Measurements from ENCODE around the gene TSC22D2.

DNA sequence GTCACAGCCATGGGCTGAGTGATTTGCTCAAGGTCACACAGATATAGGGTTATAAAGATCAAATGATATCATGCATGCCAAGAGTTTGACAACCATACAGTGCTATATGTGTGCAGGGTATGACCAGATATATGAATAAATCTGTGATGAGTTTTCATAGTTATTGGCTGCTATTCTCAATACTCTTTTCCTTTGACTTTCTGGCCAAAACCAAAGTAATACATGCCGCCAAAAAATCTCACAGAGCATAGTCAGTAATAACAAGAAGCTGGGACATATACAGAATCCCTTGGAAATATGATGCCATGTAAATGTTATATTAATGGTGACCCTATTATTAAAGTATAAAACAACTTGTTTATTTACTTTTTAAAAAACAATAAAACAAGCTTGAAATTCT is 11.6 kb upstream of the TSC22D2 start:
- TF ChIP-seq POLR2AphosphoS5 (IDR thresholded peaks at IDR 0.05) (no peak), EP300 (IDR thresholded peaks at IDR 0.05) (no peak)
- TF ChIP-seq, protein P1, sequence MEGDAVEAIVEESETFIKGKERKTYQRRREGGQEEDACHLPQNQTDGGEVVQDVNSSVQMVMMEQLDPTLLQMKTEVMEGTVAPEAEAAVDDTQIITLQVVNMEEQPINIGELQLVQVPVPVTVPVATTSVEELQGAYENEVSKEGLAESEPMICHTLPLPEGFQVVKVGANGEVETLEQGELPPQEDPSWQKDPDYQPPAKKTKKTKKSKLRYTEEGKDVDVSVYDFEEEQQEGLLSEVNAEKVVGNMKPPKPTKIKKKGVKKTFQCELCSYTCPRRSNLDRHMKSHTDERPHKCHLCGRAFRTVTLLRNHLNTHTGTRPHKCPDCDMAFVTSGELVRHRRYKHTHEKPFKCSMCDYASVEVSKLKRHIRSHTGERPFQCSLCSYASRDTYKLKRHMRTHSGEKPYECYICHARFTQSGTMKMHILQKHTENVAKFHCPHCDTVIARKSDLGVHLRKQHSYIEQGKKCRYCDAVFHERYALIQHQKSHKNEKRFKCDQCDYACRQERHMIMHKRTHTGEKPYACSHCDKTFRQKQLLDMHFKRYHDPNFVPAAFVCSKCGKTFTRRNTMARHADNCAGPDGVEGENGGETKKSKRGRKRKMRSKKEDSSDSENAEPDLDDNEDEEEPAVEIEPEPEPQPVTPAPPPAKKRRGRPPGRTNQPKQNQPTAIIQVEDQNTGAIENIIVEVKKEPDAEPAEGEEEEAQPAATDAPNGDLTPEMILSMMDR (IDR thresholded peaks at IDR 0.05) = no peak

Measured in stomach (tissue), 4 donors.